ENCODE data around the gene CMTM8. TPM values are rescaled to one million over a fixed set of nuclear protein-coding genes. Genes with fewer than 3 reads are reported as not detected.

The CMTM8 gene
- total RNA-seq, 2 experiments from 2014 or later, result 6.1 to 7.5 TPM

- ATAC-seq (ENCODE audit: poor library complexity) (peak; percentile 43), DNase-seq (peak in 8 of 14 experiments; percentile 4 to 52 (median 26))
- Histone ChIP-seq H3K27me3 (ENCODE audit: control insufficient read depth in 1 of 2, insufficient read depth in 2 of 2, low read length in 2 of 2) (no peaks in the 10 kb centered on the region), H3K36me3 (ENCODE audit: insufficient read depth, low read length) (peaks cover 2% of the 10 kb centered on the region), H3K27ac (ENCODE audit: low read depth in 1 of 2, low read length in 2 of 2) (peak overlapping the region; percentile 27 to 40), H3K4me3 (ENCODE audit: low read length) (no peak overlapping the region), H3K9me3 (ENCODE audit: control insufficient read depth in 1 of 2, insufficient read depth in 1 of 2, low read length in 2 of 2) (no peaks in the 10 kb centered on the region), H3K4me1 (ENCODE audit: insufficient read depth, low read length) (peaks cover 41% of the 10 kb centered on the region)
- no peak for TF ChIP-seq CTCF (IDR thresholded peaks at IDR 0.05)
- H3K4me1 Mint-ChIP-seq (ENCODE audit: low read depth), result peaks cover 64% of the 10 kb centered on the region
- H3K9me3 Mint-ChIP-seq, result no peaks in the 10 kb centered on the region
- peak overlapping the region; percentile 83 for H3K4me3 Mint-ChIP-seq
- H3K27me3 Mint-ChIP-seq, result no peaks in the 10 kb centered on the region
- H3K27ac Mint-ChIP-seq, result peak overlapping the region; percentile 96
- ChIA-PET CTCF (interaction anchor here (1.2 to 1.8 kb wide), 5 partner anchors 36 to 158 kb away, joined by 3 to 13 read pairs (median 6); no protein-coding TSS in a partner anchor), POLR2A (interaction anchor here (0.7 to 2.4 kb wide), 12 partner anchors 33 to 159 kb away, joined by 3 to 16 read pairs (median 4); partner anchors contain the start of gene CMTM8)
- intact Hi-C loops (cut with DNase I, micrococcal nuclease), result loop anchor here (5.0 kb wide), 2 partner anchors 93 to 318 kb away; no protein-coding TSS in a partner anchor
- no peaks in the 10 kb centered on the region for H3K36me3 Mint-ChIP-seq (ENCODE audit: low read depth)
Measured at GRCh38 chr3:32335365-32336112, 97.1 kb downstream of the CMTM8 start.

- H3K4me3 Mint-ChIP-seq, result peak overlapping the region; percentile 83
- H3K27ac ChIP-seq (ENCODE audit: low read depth in 1 of 2, low read length in 2 of 2), result peak overlapping the region; percentile 27 to 40
- H3K4me1 ChIP-seq (ENCODE audit: insufficient read depth, low read length), result peaks cover 41% of the 10 kb centered on the region
- H3K27me3 Mint-ChIP-seq, result no peaks in the 10 kb centered on the region
- H3K4me1 Mint-ChIP-seq (ENCODE audit: low read depth), result peaks cover 59% of the 10 kb centered on the region
- no peaks in the 10 kb centered on the region for H3K9me3 ChIP-seq (ENCODE audit: control insufficient read depth in 1 of 2, insufficient read depth in 1 of 2, low read length in 2 of 2)
- DNase-seq (peak in 1 of 14 experiments; percentile 15), ATAC-seq (ENCODE audit: poor library complexity) (no peak)
- H3K9me3 Mint-ChIP-seq, result no peaks in the 10 kb centered on the region
- H3K4me3 ChIP-seq (ENCODE audit: low read length), result no peak overlapping the region
- no peak for TF ChIP-seq CTCF (IDR thresholded peaks at IDR 0.05)
- ChIA-PET POLR2A (interaction anchor here (0.7 to 1.9 kb wide), 7 partner anchors 36 to 124 kb away, joined by 3 to 7 read pairs (median 3); partner anchors contain the start of gene CMTM8), CTCF (no interaction called here)
- peaks cover 2% of the 10 kb centered on the region for H3K36me3 ChIP-seq (ENCODE audit: insufficient read depth, low read length)
- H3K27ac Mint-ChIP-seq, result peak overlapping the region; percentile 96
- H3K36me3 Mint-ChIP-seq (ENCODE audit: low read depth), result no peaks in the 10 kb centered on the region
- intact Hi-C loops (cut with DNase I, micrococcal nuclease), result loop anchor here (5.0 kb wide), 2 partner anchors 94 to 319 kb away; no protein-coding TSS in a partner anchor
- no peaks in the 10 kb centered on the region for H3K27me3 ChIP-seq (ENCODE audit: control insufficient read depth in 1 of 2, insufficient read depth in 2 of 2, low read length in 2 of 2)
Measured at GRCh38 chr3:32336113-32336498, 97.6 kb downstream of the CMTM8 start.

GRCh38 chr3:32337505-32337904 is 99.0 kb downstream of the CMTM8 start:
- TF ChIP-seq CTCF (IDR thresholded peaks at IDR 0.05), result no peak
- Histone ChIP-seq H3K4me3 (ENCODE audit: low read length) (no peak overlapping the region), H3K27ac (ENCODE audit: low read depth in 1 of 2, low read length in 2 of 2) (no peak overlapping the region), H3K27me3 (ENCODE audit: control insufficient read depth in 1 of 2, insufficient read depth in 2 of 2, low read length in 2 of 2) (no peaks in the 10 kb centered on the region), H3K4me1 (ENCODE audit: insufficient read depth, low read length) (peaks cover 35% of the 10 kb centered on the region), H3K9me3 (ENCODE audit: control insufficient read depth in 1 of 2, insufficient read depth in 1 of 2, low read length in 2 of 2) (no peaks in the 10 kb centered on the region), H3K36me3 (ENCODE audit: insufficient read depth, low read length) (peaks cover 2% of the 10 kb centered on the region)
- DNase-seq (no peak), ATAC-seq (ENCODE audit: poor library complexity) (no peak)
- intact Hi-C loops (cut with DNase I, micrococcal nuclease), result loop anchor here (5.0 kb wide), 2 partner anchors 95 to 320 kb away; no protein-coding TSS in a partner anchor
- no peak overlapping the region for H3K4me3 Mint-ChIP-seq
- peaks cover 48% of the 10 kb centered on the region for H3K4me1 Mint-ChIP-seq (ENCODE audit: low read depth)
- H3K36me3 Mint-ChIP-seq (ENCODE audit: low read depth), result no peaks in the 10 kb centered on the region
- H3K9me3 Mint-ChIP-seq, result no peaks in the 10 kb centered on the region
- no peaks in the 10 kb centered on the region for H3K27me3 Mint-ChIP-seq
- CTCF ChIA-PET, result interaction anchor here (0.7 to 1.0 kb wide), 2 partner anchors 131 to 545 kb away, joined by 3 to 4 read pairs; no protein-coding TSS in a partner anchor
- POLR2A ChIA-PET, result interaction anchor here (0.7 to 1.2 kb wide), 2 partner anchors 34 kb away, joined by 3 to 4 read pairs; no protein-coding TSS in a partner anchor
- peak overlapping the region; percentile 96 for H3K27ac Mint-ChIP-seq
